Measurements from ENCODE around the gene MAP2K3.

DNA sequence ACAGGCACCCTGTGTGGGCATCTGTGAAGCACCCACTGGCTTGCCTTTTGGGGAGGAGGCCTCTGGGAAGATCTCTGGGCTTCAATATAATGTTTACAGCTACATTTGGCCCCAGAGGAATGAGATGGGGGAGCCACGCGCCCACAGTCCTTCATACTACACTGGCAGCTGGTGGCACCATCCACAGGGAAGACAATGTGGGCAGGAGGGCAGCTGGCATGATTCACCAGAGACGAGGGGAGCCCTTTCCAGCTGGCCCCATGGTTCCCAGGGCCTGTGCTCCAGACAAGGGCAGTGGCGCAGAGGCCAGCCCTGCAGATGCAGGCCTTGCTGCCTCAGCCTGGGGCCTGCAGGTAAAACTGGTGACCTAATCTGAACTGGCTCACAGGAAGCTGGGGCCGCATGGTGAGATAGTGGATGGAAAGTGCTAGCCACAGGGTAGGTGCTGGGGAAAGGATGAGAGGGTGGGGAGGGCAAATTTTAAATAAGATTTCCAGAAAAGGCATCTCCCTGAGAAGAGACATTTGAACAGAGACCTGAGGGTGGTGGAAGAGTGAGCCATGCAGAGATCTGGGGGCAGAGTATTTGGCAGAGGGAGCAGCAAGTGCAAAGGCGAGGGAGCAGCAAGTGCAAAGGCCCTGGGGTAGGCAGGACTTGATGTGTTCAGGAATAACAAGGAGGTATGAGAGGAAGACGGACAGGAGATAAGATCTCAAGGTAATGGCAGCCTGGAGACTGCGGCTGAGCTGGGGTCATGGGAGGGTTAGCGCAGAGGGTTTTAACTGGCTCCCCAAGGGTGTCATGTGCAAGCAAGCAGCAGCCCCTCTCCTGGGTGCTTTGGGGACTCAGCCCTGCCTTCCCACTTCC is 79.5 kb downstream of the MAP2K3 start:
- TF ChIP-seq TBP (IDR thresholded peaks at IDR 0.05; ENCODE audit: low read depth, low read length): no peak
- no peak for TF ChIP-seq CTCF (IDR thresholded peaks at IDR 0.05; ENCODE audit: control extremely low read depth in 1 of 3, insufficient read depth in 1 of 3, low read depth in 1 of 3, low read length in 3 of 3)
- TF ChIP-seq SUZ12 (IDR thresholded peaks at IDR 0.05; ENCODE audit: low read length): no peak
- TF ChIP-seq POLR2A (IDR thresholded peaks at IDR 0.05; ENCODE audit: control extremely low read depth in 1 of 2, low read depth in 2 of 2, low read length in 2 of 2): no peak
- TF ChIP-seq KDM1A (IDR thresholded peaks at IDR 0.05; ENCODE audit: borderline replicate concordance, low read length): no peak; the same call in none of the 2 replicates
